OCI-LY7 (cell line): ENCODE data around the gene CDKN1A. TPM values are rescaled to one million over a fixed set of nuclear protein-coding genes. Genes with fewer than 3 reads are reported as not detected.

ENCODE experiments used
- BruUV-seq: library from RNA; stranded (reverse); fragments of 400-500 nt; replicated peaks from 2 replicates; lab custom pipeline; 2021; lab: Mats Ljungman, UMichigan
- CTCF ChIA-PET: fragments of 300-600 bp; sonication (Branson Sonifier 250); formaldehyde crosslinking; loops from one replicate; lab custom pipeline; 2022; ENCODE audit warnings: antibody characterized with exemption; ENCODE audit not compliant: unreplicated experiment; lab: Charles Lee
- POLR2A ChIA-PET: fragments of 300-600 bp; sonication (Branson Sonifier 250); formaldehyde crosslinking; loops from one replicate; lab custom pipeline; 2022; ENCODE audit warnings: antibody characterized with exemption; lab: Charles Lee
- DNase-seq: peaks from one replicate; pipeline ENCODE4 v3.0.0-alpha.2; 2015; ENCODE audit warnings: low spot score
- H2AFZ ChIP-seq: fragments of 200-600 bp; sonication (generic), shearing (Covaris generic); 2 replicates; pipeline ENCODE4 v1.6.1; 2014; ENCODE audit warnings: mild to moderate bottlenecking, antibody characterized with exemption, low read length, moderate library complexity
- H3K27ac ChIP-seq: fragments of 200-600 bp; sonication (generic); 2 replicates; pipeline ENCODE4 v1.5.1; 2014; ENCODE audit warnings: mixed run types, low read depth, mild to moderate bottlenecking, moderate library complexity, low read length, inconsistent platforms; ENCODE audit not compliant: poor library complexity, severe bottlenecking
- H3K36me3 ChIP-seq: fragments of 200-600 bp; sonication (generic); 2 replicates; pipeline ENCODE4 v1.6.1; 2014; ENCODE audit warnings: mild to moderate bottlenecking, antibody characterized with exemption, low read length, moderate library complexity, mixed read lengths; ENCODE audit not compliant: insufficient read depth
- H3K4me1 ChIP-seq: fragments of 200-600 bp; sonication (generic); 2 replicates; pipeline ENCODE4 v1.5.1; 2014; ENCODE audit warnings: mild to moderate bottlenecking, low read length; ENCODE audit not compliant: insufficient read depth, poor library complexity, severe bottlenecking
- H3K4me2 ChIP-seq: fragments of 200-600 bp; sonication (generic); 2 replicates; pipeline ENCODE4 v1.6.1; 2014; ENCODE audit warnings: mild to moderate bottlenecking, low read length
- H3K4me3 ChIP-seq: fragments of 200-600 bp; sonication (generic); 2 replicates; pipeline ENCODE4 v1.5.1; 2014; ENCODE audit warnings: mild to moderate bottlenecking, low read depth, low read length; ENCODE audit not compliant: poor library complexity, severe bottlenecking
- H3K79me2 ChIP-seq: fragments of 200-600 bp; sonication (generic); 2 replicates; pipeline ENCODE4 v1.6.1; 2016; ENCODE audit warnings: low read depth, mild to moderate bottlenecking, low read length, moderate library complexity, mixed read lengths; ENCODE audit not compliant: insufficient read depth
- H3K9me2 ChIP-seq: fragments of 200-600 bp; sonication (generic); 2 replicates; pipeline ENCODE4 v1.6.1; 2016; ENCODE audit warnings: mild to moderate bottlenecking, low read length, mixed read lengths; ENCODE audit not compliant: insufficient read depth
- H3K9me3 ChIP-seq: fragments of 200-600 bp; sonication (generic); 2 replicates; pipeline ENCODE4 v1.6.1; 2014; ENCODE audit warnings: mild to moderate bottlenecking, mixed run types, low read length, mixed read lengths
- H4K20me1 ChIP-seq: fragments of 200-600 bp; sonication (generic); 2 replicates; pipeline ENCODE4 v1.6.1; 2014; ENCODE audit warnings: mild to moderate bottlenecking, antibody characterized with exemption, low read length, moderate library complexity, mixed read lengths; ENCODE audit not compliant: insufficient read depth
- EZH2phosphoT487 ChIP-seq: fragments of 200-600 bp; sonication (generic); IDR thresholded peaks from 2 replicates; pipeline ENCODE4 v1.6.1; 2018; ENCODE audit warnings: low read depth, borderline replicate concordance, mild to moderate bottlenecking, mixed run types, antibody characterized with exemption, low read length, moderate library complexity, mixed read lengths
- intact Hi-C: fragments of 100-400 bp; cut with micrococcal nuclease; formaldehyde crosslinking; loops from one replicate; pipeline ENCODE4 v1.10.0; 2022; ENCODE audit not compliant: unreplicated experiment
- total RNA-seq, 2 experiments: library from RNA; depleted of rRNA in 1 of 2; stranded (reverse); fragments of >200 nt in 1 of 2; shearing (Covaris generic) in 1 of 2; gene quantifications; 2 replicates each; pipeline ENCODE4 v1.2.3, GENCODE V29; 2014 to 2022
- TF ChIP-seq, protein P1 (sequence below): fragments of 200-600 bp; sonication (generic); conservative IDR thresholded peaks from 2 replicates; pipeline ENCODE4 v1.5.1; 2014; ENCODE audit warnings: mild to moderate bottlenecking, antibody characterized with exemption, low read length, moderate library complexity, mixed read lengths

CDKN1A gene
- total RNA-seq, 2 experiments from 2014 or later: 0.13 to 1.3 TPM

DNA sequence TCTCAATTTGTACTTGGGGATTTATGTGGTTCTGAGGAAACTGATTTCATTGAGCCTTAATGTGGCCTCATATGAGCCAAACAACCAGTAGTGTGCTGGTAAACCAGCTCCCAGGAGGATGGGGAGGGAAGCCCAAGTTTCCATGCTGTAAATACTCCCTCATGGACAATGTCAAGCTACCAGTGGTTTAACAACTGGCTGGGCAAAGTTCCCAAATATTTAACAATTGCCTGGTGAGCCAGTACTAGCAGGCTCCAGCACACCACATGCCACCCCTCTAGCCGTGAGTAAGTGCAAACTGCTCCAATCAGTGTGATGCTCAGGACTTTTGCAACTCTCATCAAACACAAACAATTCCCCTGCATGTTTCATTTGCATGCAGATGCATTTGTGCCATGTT is 19.2 kb upstream of the CDKN1A start:
- no peak for DNase-seq
- Histone ChIP-seq H2AFZ (no peak overlapping the region), H3K4me1 (peaks cover 87% of the 10 kb centered on the region), H3K4me2 (no peak overlapping the region), H3K27ac (no peak overlapping the region), H3K9me3 (no peaks in the 10 kb centered on the region), H3K79me2 (no peaks in the 10 kb centered on the region), H3K9me2 (no peaks in the 10 kb centered on the region), H3K4me3 (no peak overlapping the region), H4K20me1 (no peaks in the 10 kb centered on the region), H3K36me3 (no peaks in the 10 kb centered on the region)
- TF ChIP-seq EZH2phosphoT487: no peak
- TF ChIP-seq, protein P1, sequence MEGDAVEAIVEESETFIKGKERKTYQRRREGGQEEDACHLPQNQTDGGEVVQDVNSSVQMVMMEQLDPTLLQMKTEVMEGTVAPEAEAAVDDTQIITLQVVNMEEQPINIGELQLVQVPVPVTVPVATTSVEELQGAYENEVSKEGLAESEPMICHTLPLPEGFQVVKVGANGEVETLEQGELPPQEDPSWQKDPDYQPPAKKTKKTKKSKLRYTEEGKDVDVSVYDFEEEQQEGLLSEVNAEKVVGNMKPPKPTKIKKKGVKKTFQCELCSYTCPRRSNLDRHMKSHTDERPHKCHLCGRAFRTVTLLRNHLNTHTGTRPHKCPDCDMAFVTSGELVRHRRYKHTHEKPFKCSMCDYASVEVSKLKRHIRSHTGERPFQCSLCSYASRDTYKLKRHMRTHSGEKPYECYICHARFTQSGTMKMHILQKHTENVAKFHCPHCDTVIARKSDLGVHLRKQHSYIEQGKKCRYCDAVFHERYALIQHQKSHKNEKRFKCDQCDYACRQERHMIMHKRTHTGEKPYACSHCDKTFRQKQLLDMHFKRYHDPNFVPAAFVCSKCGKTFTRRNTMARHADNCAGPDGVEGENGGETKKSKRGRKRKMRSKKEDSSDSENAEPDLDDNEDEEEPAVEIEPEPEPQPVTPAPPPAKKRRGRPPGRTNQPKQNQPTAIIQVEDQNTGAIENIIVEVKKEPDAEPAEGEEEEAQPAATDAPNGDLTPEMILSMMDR: no peak
- intact Hi-C loops: no loop called here
- CTCF ChIA-PET: no interaction called here
- BruUV-seq: no TSS peak
- POLR2A ChIA-PET: no interaction called here

DNA sequence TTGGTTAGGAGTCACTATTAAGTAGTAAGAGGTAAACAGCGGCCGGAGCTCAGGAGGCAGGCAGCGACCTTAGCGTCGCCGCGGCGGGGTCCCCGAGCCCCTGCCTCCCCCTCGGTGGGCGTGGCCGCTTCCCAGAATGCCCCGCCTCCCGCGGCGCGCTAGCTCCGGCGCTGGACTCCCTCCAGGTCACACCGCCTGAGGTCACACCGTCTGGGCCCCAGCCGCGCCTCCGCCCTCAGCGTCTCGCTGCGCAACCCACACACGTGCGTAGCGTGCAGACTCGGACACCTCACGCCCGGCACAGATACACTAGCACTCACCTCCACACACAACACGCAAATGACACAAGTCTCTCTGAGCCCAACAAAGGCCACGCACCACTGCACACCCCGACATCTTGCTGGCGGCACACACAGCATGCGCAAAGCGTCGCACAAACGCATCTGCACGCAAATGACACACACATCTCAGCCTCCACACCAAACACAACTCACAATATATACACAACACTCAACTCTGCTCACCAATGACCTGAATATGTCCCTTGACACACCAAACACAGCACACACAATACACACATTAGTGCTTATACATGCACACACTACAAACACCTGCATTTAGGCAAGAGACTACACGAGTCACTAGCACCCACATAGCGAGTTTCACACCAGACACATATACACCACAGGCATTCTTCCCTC is 17.6 kb upstream of the CDKN1A start:
- Histone ChIP-seq H3K4me3 (no peak overlapping the region), H3K4me1 (peaks cover 91% of the 10 kb centered on the region), H3K27ac (no peak overlapping the region), H3K9me2 (no peaks in the 10 kb centered on the region), H3K4me2 (peak overlapping the region; percentile 79; the same call in 1 of the 2 replicates), H4K20me1 (no peaks in the 10 kb centered on the region), H3K36me3 (no peaks in the 10 kb centered on the region), H3K9me3 (no peaks in the 10 kb centered on the region), H3K79me2 (no peaks in the 10 kb centered on the region), H2AFZ (no peak overlapping the region)
- no peak for TF ChIP-seq EZH2phosphoT487
- TF ChIP-seq, protein P1: no peak
- DNase-seq: no peak
- intact Hi-C loops: loop anchor here (5.0 kb wide), 2 partner anchors 39 to 96 kb away; no protein-coding TSS in a partner anchor
- no TSS peak for BruUV-seq
- ChIA-PET CTCF (no interaction called here), POLR2A (no interaction called here)

DNA sequence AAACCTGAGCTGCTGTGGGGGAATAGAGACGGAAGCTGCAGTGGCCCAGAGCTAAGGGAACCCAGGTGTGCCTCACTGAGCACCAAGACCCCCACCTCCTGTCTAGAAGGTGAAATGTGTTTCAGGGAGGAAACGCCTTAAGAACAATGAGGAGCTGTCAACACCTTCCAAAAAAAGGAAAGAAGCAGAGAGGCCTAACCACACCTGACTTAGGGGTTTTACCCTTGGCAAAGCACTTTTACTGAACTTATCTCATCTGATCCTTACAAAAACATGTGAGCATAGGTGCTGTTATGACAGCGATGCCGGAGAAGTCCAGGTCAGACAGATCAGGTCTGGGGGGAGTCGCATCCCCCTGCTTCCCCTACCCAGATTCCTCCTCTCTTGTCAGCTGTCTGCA is 16.1 kb upstream of the CDKN1A start:
- TF ChIP-seq, protein P1: no peak
- no peak for TF ChIP-seq EZH2phosphoT487
- intact Hi-C loops: loop anchor here (1.0 to 5.0 kb wide), 3 partner anchors 20 to 95 kb away; no protein-coding TSS in a partner anchor
- peak overlapping the region; percentile 79 for H3K4me2 ChIP-seq
- CTCF ChIA-PET: interaction anchor here (0.6 to 1.5 kb wide), 4 partner anchors 11 to 96 kb away, joined by 3 to 5 read pairs (median 3); no protein-coding TSS in a partner anchor
- peaks cover 93% of the 10 kb centered on the region for H3K4me1 ChIP-seq
- H3K79me2 ChIP-seq: no peaks in the 10 kb centered on the region
- no peaks in the 10 kb centered on the region for H3K9me3 ChIP-seq
- H3K4me3 ChIP-seq: peak overlapping the region; percentile 49
- DNase-seq: peak; percentile 91
- no peaks in the 10 kb centered on the region for H3K9me2 ChIP-seq
- no TSS peak for BruUV-seq
- H4K20me1 ChIP-seq: no peaks in the 10 kb centered on the region; the same call in 1 of the 2 replicates
- no peaks in the 10 kb centered on the region for H3K36me3 ChIP-seq
- H3K27ac ChIP-seq: peak overlapping the region; percentile 63
- POLR2A ChIA-PET: interaction anchor here (0.6 to 6.1 kb wide), 7 partner anchors 10 to 280 kb away, joined by 3 to 55 read pairs (median 3); no protein-coding TSS in a partner anchor
- no peak overlapping the region for H2AFZ ChIP-seq
